GM23338 (cell line): Measurements from ENCODE around the gene ZNF488. TPM values are rescaled to one million over a fixed set of nuclear protein-coding genes. Genes with fewer than 3 reads are reported as not detected.

Experiments
- ATAC-seq: fragments of 200-7000 bp; cut with Tn5 transposase; 3 replicates; pipeline ENCODE4 v1.9.1; 2020
- DNase-seq: peaks from one replicate; pipeline ENCODE4 v3.0.0-alpha.2; 2015; ENCODE audit warnings: low spot score
- H2AFZ ChIP-seq: fragments of 200-600 bp; sonication (generic); 2 replicates; pipeline ENCODE4 v1.8.0; 2016; ENCODE audit warnings: antibody characterized with exemption, mild to moderate bottlenecking, moderate library complexity
- H3F3A ChIP-seq: fragments of 200-600 bp; sonication (generic); replicated peaks from 2 replicates; pipeline ENCODE4 v1.8.0; 2017; ENCODE audit warnings: antibody characterized with exemption, mixed run types, low read depth
- H3K27ac ChIP-seq: fragments of 200-600 bp; sonication (generic); 2 replicates; pipeline ENCODE4 v1.6.1; 2016; ENCODE audit warnings: low read depth
- H3K27me3 ChIP-seq: fragments of 200-600 bp; sonication (generic); 2 replicates; pipeline ENCODE4 v1.8.0; 2016; ENCODE audit warnings: mild to moderate bottlenecking, mixed run types, moderate library complexity; ENCODE audit not compliant: insufficient read depth
- H3K36me3 ChIP-seq: fragments of 200-600 bp; sonication (generic); 2 replicates; pipeline ENCODE4 v1.8.0; 2016; ENCODE audit warnings: mild to moderate bottlenecking; ENCODE audit not compliant: insufficient read depth
- H3K4me1 ChIP-seq: fragments of 200-600 bp; sonication (generic); 2 replicates; pipeline ENCODE4 v1.8.0; 2016; ENCODE audit warnings: mild to moderate bottlenecking, moderate library complexity; ENCODE audit not compliant: insufficient read depth
- H3K4me2 ChIP-seq: fragments of 200-600 bp; sonication (generic); 2 replicates; pipeline ENCODE4 v1.7.1; 2017; ENCODE audit warnings: mixed run types
- H3K4me3 ChIP-seq: fragments of 200-600 bp; sonication (generic); 2 replicates; pipeline ENCODE4 v1.6.1; 2016; ENCODE audit warnings: mixed run types
- H3K79me2 ChIP-seq: fragments of 200-600 bp; sonication (generic); replicated peaks from 2 replicates; pipeline ENCODE4 v1.8.0; 2017; ENCODE audit warnings: mild to moderate bottlenecking; ENCODE audit not compliant: insufficient read depth
- H3K9me2 ChIP-seq: fragments of 200-600 bp; sonication (generic); 2 replicates; pipeline ENCODE4 v1.8.0; 2017; ENCODE audit not compliant: insufficient read depth
- H4K20me1 ChIP-seq: fragments of 200-600 bp; sonication (generic); replicated peaks from 2 replicates; pipeline ENCODE4 v1.8.0; 2017; ENCODE audit warnings: mild to moderate bottlenecking; ENCODE audit not compliant: insufficient read depth
- H3K27ac Mint-ChIP-seq: 2 replicates; pipeline ENCODE4 v1.8.0; 2020; ENCODE audit warnings: inconsistent platforms, mild to moderate bottlenecking, moderate library complexity, mixed read lengths
- H3K27me3 Mint-ChIP-seq: 3 replicates; pipeline ENCODE4 v1.8.0; 2022; ENCODE audit warnings: low read depth, mild to moderate bottlenecking, moderate library complexity, mixed read lengths, inconsistent platforms; ENCODE audit not compliant: insufficient read depth, poor library complexity
- H3K36me3 Mint-ChIP-seq: 3 replicates; pipeline ENCODE4 v1.8.0; 2021; ENCODE audit warnings: low read depth, mild to moderate bottlenecking, inconsistent platforms, moderate library complexity, mixed read lengths
- H3K4me1 Mint-ChIP-seq: 3 replicates; pipeline ENCODE4 v1.8.0; 2020; ENCODE audit warnings: mild to moderate bottlenecking, inconsistent platforms, mixed read lengths
- H3K4me3 Mint-ChIP-seq: 3 replicates; pipeline ENCODE4 v1.8.0; 2021; ENCODE audit warnings: moderate library complexity, mild to moderate bottlenecking, inconsistent platforms, mixed read lengths
- H3K9me3 Mint-ChIP-seq: 3 replicates; pipeline ENCODE4 v1.8.0; 2020; ENCODE audit warnings: moderate library complexity, mild to moderate bottlenecking, inconsistent platforms, mixed read lengths
- CREB1 ChIP-seq: fragments of 250-450 bp; sonication (Bioruptor Pico); IDR thresholded peaks from 2 replicates; pipeline ENCODE4 v1.5.0; 2020; ENCODE audit warnings: low read depth, mild to moderate bottlenecking, moderate library complexity
- EZH2 ChIP-seq: fragments of 200-600 bp; sonication (generic); IDR thresholded peaks from one replicate; pipeline ENCODE4 v1.8.0; 2017; ENCODE audit warnings: antibody characterized with exemption, mild to moderate bottlenecking, low read depth; ENCODE audit not compliant: unreplicated experiment
- EZH2phosphoT487 ChIP-seq: fragments of 200-600 bp; sonication (generic); IDR thresholded peaks from one replicate; pipeline ENCODE4 v1.8.1; 2018; ENCODE audit warnings: antibody characterized with exemption; ENCODE audit not compliant: unreplicated experiment
- JUNB ChIP-seq: IDR thresholded peaks from one replicate; pipeline ENCODE4 v1.6.1; 2016; ENCODE audit warnings: antibody characterized with exemption; ENCODE audit not compliant: unreplicated experiment
- NANOG ChIP-seq: IDR thresholded peaks from 2 replicates; pipeline ENCODE4 v1.6.1; 2016; ENCODE audit warnings: antibody characterized with exemption, borderline replicate concordance
- REST ChIP-seq: IDR thresholded peaks from one replicate; pipeline ENCODE4 v1.6.1; 2018; ENCODE audit warnings: antibody characterized with exemption; ENCODE audit not compliant: unreplicated experiment
- STAT1 ChIP-seq: IDR thresholded peaks from one replicate; pipeline ENCODE4 v1.6.1; 2016; ENCODE audit warnings: antibody characterized with exemption; ENCODE audit not compliant: unreplicated experiment
- polyA plus RNA-seq: library from polyadenylated mRNA; unstranded; fragments of >200 nt; fragmentation: Nextera tagmentation; extraction: Ambion mirVana; gene quantifications from 2 replicates; pipeline ENCODE4 v1.2.1, GENCODE V29; 2016
- total RNA-seq: library from RNA; depleted of rRNA; stranded (reverse); fragments of >200 nt; shearing (Covaris generic); gene quantifications from 2 replicates; pipeline ENCODE4 v1.2.3, GENCODE V29; 2014
- TF ChIP-seq, protein P1 (sequence below): IDR thresholded peaks from 2 replicates; pipeline ENCODE4 v1.6.1; 2016; ENCODE audit warnings: antibody characterized with exemption
- TF ChIP-seq, protein P2 (sequence below): fragments of 250-450 bp; sonication (Bioruptor Pico); IDR thresholded peaks from 2 replicates; pipeline ENCODE4 v1.5.0; 2020; ENCODE audit warnings: mild to moderate bottlenecking, moderate library complexity
- TF ChIP-seq, protein P3 (sequence below), 2 experiments: fragments of 200-600 bp in 1 of 2; sonication (generic) in 1 of 2; conservative IDR thresholded peaks; 2 replicates each; pipeline versions ENCODE4 v1.5.1 to v1.6.1; 2016 to 2017; ENCODE audit warnings: antibody characterized with exemption in 2 of 2, low read depth in 2 of 2, mild to moderate bottlenecking in 2 of 2, moderate library complexity in 1 of 2

Gene ZNF488
- total and polyA plus RNA-seq, 2 experiments from 2014 or later, result 2.5 to 5.2 TPM

DNA sequence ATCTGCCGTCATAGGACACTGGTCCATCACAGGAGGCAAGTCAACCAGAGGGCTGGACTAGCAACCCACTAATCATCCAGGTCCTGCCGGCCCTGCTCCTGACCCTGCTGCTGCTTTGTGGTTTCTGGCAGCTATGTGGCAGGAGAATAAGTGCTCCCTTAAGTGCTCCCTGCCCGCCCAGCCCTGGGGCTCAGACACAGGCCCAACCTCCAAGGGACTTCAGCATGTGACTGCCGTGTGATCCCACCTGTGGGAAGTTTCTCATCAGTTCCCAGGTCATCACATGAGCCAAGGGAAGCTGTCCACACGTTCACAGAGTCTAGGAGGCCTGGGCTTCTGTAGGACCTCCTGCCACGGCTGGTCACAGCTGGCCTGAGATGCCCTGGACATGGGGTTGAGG is 34.2 kb upstream of the ZNF488 start:
- H4K20me1 ChIP-seq, result no peaks in the 10 kb centered on the region
- H3K9me3 Mint-ChIP-seq, result no peaks in the 10 kb centered on the region
- no peaks in the 10 kb centered on the region for H3K79me2 ChIP-seq
- no peaks in the 10 kb centered on the region for H3K36me3 Mint-ChIP-seq
- H3K9me2 ChIP-seq, result 0 out of 2 replicates have a peak, but pooled peaks cover 2% of the 10 kb centered on the region
- no peaks in the 10 kb centered on the region for H3F3A ChIP-seq
- no peak overlapping the region for H3K4me3 ChIP-seq
- no peak overlapping the region for H3K4me3 Mint-ChIP-seq
- no peaks in the 10 kb centered on the region for H3K27me3 ChIP-seq
- ATAC-seq (no peak), DNase-seq (no peak)
- no peaks in the 10 kb centered on the region; the same call in 1 of the 2 replicates for H3K4me1 ChIP-seq
- H3K27ac Mint-ChIP-seq, result no peak overlapping the region
- peaks cover 3% of the 10 kb centered on the region for H3K27me3 Mint-ChIP-seq
- no peaks in the 10 kb centered on the region for H3K36me3 ChIP-seq
- TF ChIP-seq, protein P1, sequence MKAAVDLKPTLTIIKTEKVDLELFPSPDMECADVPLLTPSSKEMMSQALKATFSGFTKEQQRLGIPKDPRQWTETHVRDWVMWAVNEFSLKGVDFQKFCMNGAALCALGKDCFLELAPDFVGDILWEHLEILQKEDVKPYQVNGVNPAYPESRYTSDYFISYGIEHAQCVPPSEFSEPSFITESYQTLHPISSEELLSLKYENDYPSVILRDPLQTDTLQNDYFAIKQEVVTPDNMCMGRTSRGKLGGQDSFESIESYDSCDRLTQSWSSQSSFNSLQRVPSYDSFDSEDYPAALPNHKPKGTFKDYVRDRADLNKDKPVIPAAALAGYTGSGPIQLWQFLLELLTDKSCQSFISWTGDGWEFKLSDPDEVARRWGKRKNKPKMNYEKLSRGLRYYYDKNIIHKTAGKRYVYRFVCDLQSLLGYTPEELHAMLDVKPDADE, result no peak
- TF ChIP-seq STAT1, result no peak
- TF ChIP-seq, protein P2, sequence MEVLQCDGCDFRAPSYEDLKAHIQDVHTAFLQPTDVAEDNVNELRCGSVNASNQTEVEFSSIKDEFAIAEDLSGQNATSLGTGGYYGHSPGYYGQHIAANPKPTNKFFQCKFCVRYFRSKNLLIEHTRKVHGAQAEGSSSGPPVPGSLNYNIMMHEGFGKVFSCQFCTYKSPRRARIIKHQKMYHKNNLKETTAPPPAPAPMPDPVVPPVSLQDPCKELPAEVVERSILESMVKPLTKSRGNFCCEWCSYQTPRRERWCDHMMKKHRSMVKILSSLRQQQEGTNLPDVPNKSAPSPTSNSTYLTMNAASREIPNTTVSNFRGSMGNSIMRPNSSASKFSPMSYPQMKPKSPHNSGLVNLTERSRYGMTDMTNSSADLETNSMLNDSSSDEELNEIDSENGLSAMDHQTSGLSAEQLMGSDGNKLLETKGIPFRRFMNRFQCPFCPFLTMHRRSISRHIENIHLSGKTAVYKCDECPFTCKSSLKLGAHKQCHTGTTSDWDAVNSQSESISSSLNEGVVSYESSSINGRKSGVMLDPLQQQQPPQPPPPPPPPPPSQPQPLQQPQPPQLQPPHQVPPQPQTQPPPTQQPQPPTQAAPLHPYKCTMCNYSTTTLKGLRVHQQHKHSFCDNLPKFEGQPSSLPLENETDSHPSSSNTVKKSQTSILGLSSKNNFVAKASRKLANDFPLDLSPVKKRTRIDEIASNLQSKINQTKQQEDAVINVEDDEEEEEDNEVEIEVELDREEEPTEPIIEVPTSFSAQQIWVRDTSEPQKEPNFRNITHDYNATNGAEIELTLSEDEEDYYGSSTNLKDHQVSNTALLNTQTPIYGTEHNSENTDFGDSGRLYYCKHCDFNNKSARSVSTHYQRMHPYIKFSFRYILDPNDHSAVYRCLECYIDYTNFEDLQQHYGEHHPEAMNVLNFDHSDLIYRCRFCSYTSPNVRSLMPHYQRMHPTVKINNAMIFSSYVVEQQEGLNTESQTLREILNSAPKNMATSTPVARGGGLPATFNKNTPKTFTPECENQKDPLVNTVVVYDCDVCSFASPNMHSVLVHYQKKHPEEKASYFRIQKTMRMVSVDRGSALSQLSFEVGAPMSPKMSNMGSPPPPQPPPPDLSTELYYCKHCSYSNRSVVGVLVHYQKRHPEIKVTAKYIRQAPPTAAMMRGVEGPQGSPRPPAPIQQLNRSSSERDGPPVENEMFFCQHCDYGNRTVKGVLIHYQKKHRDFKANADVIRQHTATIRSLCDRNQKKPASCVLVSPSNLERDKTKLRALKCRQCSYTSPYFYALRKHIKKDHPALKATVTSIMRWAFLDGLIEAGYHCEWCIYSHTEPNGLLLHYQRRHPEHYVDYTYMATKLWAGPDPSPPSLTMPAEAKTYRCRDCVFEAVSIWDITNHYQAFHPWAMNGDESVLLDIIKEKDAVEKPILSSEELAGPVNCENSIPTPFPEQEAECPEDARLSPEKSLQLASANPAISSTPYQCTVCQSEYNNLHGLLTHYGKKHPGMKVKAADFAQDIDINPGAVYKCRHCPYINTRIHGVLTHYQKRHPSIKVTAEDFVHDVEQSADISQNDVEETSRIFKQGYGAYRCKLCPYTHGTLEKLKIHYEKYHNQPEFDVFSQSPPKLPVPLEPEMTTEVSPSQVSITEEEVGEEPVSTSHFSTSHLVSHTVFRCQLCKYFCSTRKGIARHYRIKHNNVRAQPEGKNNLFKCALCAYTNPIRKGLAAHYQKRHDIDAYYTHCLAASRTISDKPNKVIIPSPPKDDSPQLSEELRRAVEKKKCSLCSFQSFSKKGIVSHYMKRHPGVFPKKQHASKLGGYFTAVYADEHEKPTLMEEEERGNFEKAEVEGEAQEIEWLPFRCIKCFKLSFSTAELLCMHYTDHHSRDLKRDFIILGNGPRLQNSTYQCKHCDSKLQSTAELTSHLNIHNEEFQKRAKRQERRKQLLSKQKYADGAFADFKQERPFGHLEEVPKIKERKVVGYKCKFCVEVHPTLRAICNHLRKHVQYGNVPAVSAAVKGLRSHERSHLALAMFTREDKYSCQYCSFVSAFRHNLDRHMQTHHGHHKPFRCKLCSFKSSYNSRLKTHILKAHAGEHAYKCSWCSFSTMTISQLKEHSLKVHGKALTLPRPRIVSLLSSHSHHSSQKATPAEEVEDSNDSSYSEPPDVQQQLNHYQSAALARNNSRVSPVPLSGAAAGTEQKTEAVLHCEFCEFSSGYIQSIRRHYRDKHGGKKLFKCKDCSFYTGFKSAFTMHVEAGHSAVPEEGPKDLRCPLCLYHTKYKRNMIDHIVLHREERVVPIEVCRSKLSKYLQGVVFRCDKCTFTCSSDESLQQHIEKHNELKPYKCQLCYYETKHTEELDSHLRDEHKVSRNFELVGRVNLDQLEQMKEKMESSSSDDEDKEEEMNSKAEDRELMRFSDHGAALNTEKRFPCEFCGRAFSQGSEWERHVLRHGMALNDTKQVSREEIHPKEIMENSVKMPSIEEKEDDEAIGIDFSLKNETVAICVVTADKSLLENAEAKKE (CRISPR knock-in tag), result no peak
- TF ChIP-seq EZH2, result no peak
- TF ChIP-seq, protein P3, sequence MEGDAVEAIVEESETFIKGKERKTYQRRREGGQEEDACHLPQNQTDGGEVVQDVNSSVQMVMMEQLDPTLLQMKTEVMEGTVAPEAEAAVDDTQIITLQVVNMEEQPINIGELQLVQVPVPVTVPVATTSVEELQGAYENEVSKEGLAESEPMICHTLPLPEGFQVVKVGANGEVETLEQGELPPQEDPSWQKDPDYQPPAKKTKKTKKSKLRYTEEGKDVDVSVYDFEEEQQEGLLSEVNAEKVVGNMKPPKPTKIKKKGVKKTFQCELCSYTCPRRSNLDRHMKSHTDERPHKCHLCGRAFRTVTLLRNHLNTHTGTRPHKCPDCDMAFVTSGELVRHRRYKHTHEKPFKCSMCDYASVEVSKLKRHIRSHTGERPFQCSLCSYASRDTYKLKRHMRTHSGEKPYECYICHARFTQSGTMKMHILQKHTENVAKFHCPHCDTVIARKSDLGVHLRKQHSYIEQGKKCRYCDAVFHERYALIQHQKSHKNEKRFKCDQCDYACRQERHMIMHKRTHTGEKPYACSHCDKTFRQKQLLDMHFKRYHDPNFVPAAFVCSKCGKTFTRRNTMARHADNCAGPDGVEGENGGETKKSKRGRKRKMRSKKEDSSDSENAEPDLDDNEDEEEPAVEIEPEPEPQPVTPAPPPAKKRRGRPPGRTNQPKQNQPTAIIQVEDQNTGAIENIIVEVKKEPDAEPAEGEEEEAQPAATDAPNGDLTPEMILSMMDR (conservative IDR thresholded peaks at IDR 0.05; ENCODE audit: low read depth in 2 of 2), result no peak
- TF ChIP-seq CREB1 (CRISPR knock-in tag), result no peak
- no peak for TF ChIP-seq JUNB
- no peak for TF ChIP-seq NANOG
- no peak for TF ChIP-seq REST
- no peak for TF ChIP-seq EZH2phosphoT487
- H3K27ac ChIP-seq, result no peak overlapping the region
- peaks cover 8% of the 10 kb centered on the region for H3K4me1 Mint-ChIP-seq
- H2AFZ ChIP-seq, result no peak overlapping the region
- H3K4me2 ChIP-seq, result no peak overlapping the region
